A549 (cell line): ENCODE data around the gene FBXO28. TPM values are rescaled to one million over a fixed set of nuclear protein-coding genes. Genes with fewer than 3 reads are reported as not detected.

ENCODE experiments used
- ATAC-seq, 2 experiments: fragments of 200-7000 bp in 1 of 2; fragments of >200 bp in 1 of 2; cut with Nextera tagmentation in 1 of 2; cut with Tn5 transposase in 1 of 2; 3 replicates each; pipeline versions ENCODE4 v1.8.0 to v1.9.1; 2018 to 2020; ENCODE audit warnings: mild to moderate bottlenecking in 1 of 2, moderate library complexity in 1 of 2
- CTCF ChIA-PET: fragments of 300-600 bp; sonication (Branson Sonifier 250); formaldehyde crosslinking; extraction: SDS; loops from one replicate; lab custom pipeline; 2021; ENCODE audit warnings: antibody characterized with exemption, inconsistent platforms; lab: Yijun Ruan, JAX
- POLR2A ChIA-PET: fragments of 350-600 bp; formaldehyde crosslinking; extraction: SDS; loops from one replicate; lab custom pipeline; 2021; ENCODE audit warnings: antibody characterized with exemption, inconsistent platforms; lab: Yijun Ruan, JAX
- DNase-seq, 2 experiments: peaks; one replicate each; pipeline versions ENCODE4 v3.0.0 to v3.0.0-alpha.2; 2011 to 2016; ENCODE audit warnings: low read depth in 1 of 2, low spot score in 1 of 2
- FAIRE-seq: peaks from 2 replicates; lab custom pipeline; 2011; peaks lifted over from hg19 to GRCh38; lab: Jason Lieb, UNC
- H3K27ac ChIP-seq, 2 experiments: fragments of >200 bp; sonication (Bioruptor Twin); formaldehyde crosslinking; 3 replicates each; pipeline ENCODE4 v1.5.1; 2016 to 2017
- H3K4me1 ChIP-seq: fragments of >200 bp; sonication (Bioruptor Twin); formaldehyde crosslinking; 3 replicates; pipeline ENCODE4 v1.6.1; 2016
- H3K4me2 ChIP-seq: fragments of >200 bp; sonication (Bioruptor Twin); formaldehyde crosslinking; 3 replicates; pipeline ENCODE4 v1.6.1; 2016
- H3K4me3 ChIP-seq: fragments of >200 bp; sonication (Bioruptor Twin); formaldehyde crosslinking; 3 replicates; pipeline ENCODE4 v1.5.1; 2016
- H3K9me3 ChIP-seq: fragments of >200 bp; sonication (Bioruptor Twin); formaldehyde crosslinking; 3 replicates; pipeline ENCODE4 v1.6.1; 2016
- ATOH8 ChIP-seq: fragments of 250-450 bp; sonication (Bioruptor Pico); IDR thresholded peaks from 2 replicates; pipeline ENCODE4 v1.5.0; 2020; ENCODE audit warnings: low read depth, mild to moderate bottlenecking, moderate library complexity
- CEBPB ChIP-seq, 2 experiments: fragments of >200 bp in 1 of 2; sonication (Bioruptor Twin) in 1 of 2; formaldehyde crosslinking in 1 of 2; IDR thresholded peaks; 2 replicates each; pipeline ENCODE4 v1.6.1; 2012 to 2016
- EHMT2 ChIP-seq: fragments of 200-600 bp; sonication (generic); IDR thresholded peaks from 2 replicates; pipeline ENCODE4 v1.6.1; 2016; ENCODE audit warnings: antibody characterized with exemption, low read depth, mild to moderate bottlenecking, moderate library complexity
- EP300 ChIP-seq, 2 experiments: fragments of >200 bp; sonication (Bioruptor Twin); formaldehyde crosslinking; IDR thresholded peaks; 2 replicates in 1 of 2; 3 replicates in 1 of 2; pipeline ENCODE4 v1.6.1; 2016 to 2017
- FOSB ChIP-seq: fragments of 250-450 bp; sonication (Bioruptor Pico); IDR thresholded peaks from 2 replicates; pipeline ENCODE4 v1.5.0; 2020; ENCODE audit warnings: mild to moderate bottlenecking, moderate library complexity
- GATA3 ChIP-seq: IDR thresholded peaks from 2 replicates; pipeline ENCODE4 v1.6.1; 2012; ENCODE audit warnings: borderline replicate concordance
- HDAC2 ChIP-seq: fragments of 200-600 bp; sonication (generic); IDR thresholded peaks from 2 replicates; pipeline ENCODE4 v1.6.1; 2016
- HMGXB4 ChIP-seq: fragments of 250-450 bp; sonication (Bioruptor Pico); IDR thresholded peaks from 2 replicates; pipeline ENCODE4 v1.5.0; 2021; ENCODE audit warnings: mild to moderate bottlenecking, moderate library complexity, borderline replicate concordance
- HOXA7 ChIP-seq: fragments of 250-450 bp; sonication (Bioruptor Pico); IDR thresholded peaks from 2 replicates; pipeline ENCODE4 v1.5.0; 2020; ENCODE audit warnings: mild to moderate bottlenecking, moderate library complexity
- HOXB5 ChIP-seq: fragments of 250-450 bp; sonication (Bioruptor Pico); IDR thresholded peaks from 2 replicates; pipeline ENCODE4 v1.5.0; 2020; ENCODE audit warnings: mild to moderate bottlenecking, moderate library complexity
- KDM1A ChIP-seq: fragments of 200-600 bp; sonication (generic); IDR thresholded peaks from 2 replicates; pipeline ENCODE4 v1.6.1; 2016; ENCODE audit warnings: low read depth, mild to moderate bottlenecking
- MAFK ChIP-seq: fragments of 450-650 bp; IDR thresholded peaks from 2 replicates; pipeline ENCODE4 v1.6.1; 2014; ENCODE audit not compliant: partially characterized antibody
- MAX ChIP-seq: IDR thresholded peaks from 2 replicates; pipeline ENCODE4 v1.6.1; 2012
- MAZ ChIP-seq: fragments of 150-350 bp; IDR thresholded peaks from 2 replicates; pipeline ENCODE4 v1.6.1; 2014; ENCODE audit warnings: antibody characterized with exemption, low read depth, low read length, borderline replicate concordance
- NFE2L2 ChIP-seq: fragments of 150-350 bp; conservative IDR thresholded peaks from 2 replicates; pipeline ENCODE4 v1.6.1; 2014; ENCODE audit warnings: low read length
- NPAS2 ChIP-seq: fragments of 250-450 bp; sonication (Bioruptor Pico); IDR thresholded peaks from 2 replicates; pipeline ENCODE4 v1.8.0; 2022; ENCODE audit warnings: mild to moderate bottlenecking, moderate library complexity, borderline replicate concordance
- NR3C1 ChIP-seq: fragments of >200 bp; sonication (Bioruptor Twin); formaldehyde crosslinking; IDR thresholded peaks from 3 replicates; pipeline ENCODE4 v1.6.1; 2017
- POLR2AphosphoS2 ChIP-seq: conservative IDR thresholded peaks from 2 replicates; pipeline ENCODE4 v1.6.1; 2012; ENCODE audit warnings: low read length, improper control_type of control experiment, inconsistent platforms
- RAD21 ChIP-seq, 2 experiments: fragments of >200 bp in 1 of 2; sonication (Bioruptor Twin) in 1 of 2; formaldehyde crosslinking in 1 of 2; IDR thresholded peaks in 1 of 2; conservative IDR thresholded peaks in 1 of 2; 2 replicates in 1 of 2; 3 replicates in 1 of 2; pipeline ENCODE4 v1.6.1; 2012 to 2018; ENCODE audit warnings: inconsistent platforms in 1 of 2
- REST ChIP-seq: fragments of 200-600 bp; sonication (generic); IDR thresholded peaks from 2 replicates; pipeline ENCODE4 v1.6.1; 2016; ENCODE audit warnings: antibody characterized with exemption, mild to moderate bottlenecking, moderate library complexity
- TP53 ChIP-seq: fragments of 250-450 bp; sonication (Bioruptor Pico); IDR thresholded peaks from 2 replicates; pipeline ENCODE4 v1.5.0; 2021; ENCODE audit warnings: mild to moderate bottlenecking, moderate library complexity
- ZC3H11A ChIP-seq: fragments of 450-650 bp; IDR thresholded peaks from 2 replicates; pipeline ENCODE4 v1.6.1; 2014; ENCODE audit warnings: antibody characterized with exemption, mild to moderate bottlenecking
- ZNF302 ChIP-seq: fragments of 250-450 bp; sonication (Bioruptor Pico); IDR thresholded peaks from 2 replicates; pipeline ENCODE4 v1.9.0; 2021; ENCODE audit warnings: inconsistent platforms, mild to moderate bottlenecking, moderate library complexity
- ZSCAN20 ChIP-seq: fragments of 250-450 bp; sonication (Bioruptor Pico); IDR thresholded peaks from 2 replicates; pipeline ENCODE4 v1.8.0; 2022; ENCODE audit warnings: mild to moderate bottlenecking, moderate library complexity
- WGBS: methylation state at CpG from one replicate; pipeline ENCODE4 v1.1.6; 2017; ENCODE audit errors: missing lambda C conversion rate; 5-methylcytosine and 5-hydroxymethylcytosine counted together
- polyA plus RNA-seq, 4 experiments: library from polyadenylated mRNA; depleted of rRNA in 3 of 4; stranded (reverse); fragments of >200 nt; fragmentation: RNase III in 1 of 4; extraction: RNeasy Plus Mini Kit Qiagen cat#74134 plus additional on column Dnase treatment in 1 of 4; gene quantifications; 2 replicates in 3 of 4; 3 replicates in 1 of 4; pipeline ENCODE4 v1.2.3, GENCODE V29; 2011 to 2017

The FBXO28 gene
- polyA plus RNA-seq, 2 of the 4 experiments (the other 2 are of a cell fraction): 19.1 to 31.5 TPM

DNA sequence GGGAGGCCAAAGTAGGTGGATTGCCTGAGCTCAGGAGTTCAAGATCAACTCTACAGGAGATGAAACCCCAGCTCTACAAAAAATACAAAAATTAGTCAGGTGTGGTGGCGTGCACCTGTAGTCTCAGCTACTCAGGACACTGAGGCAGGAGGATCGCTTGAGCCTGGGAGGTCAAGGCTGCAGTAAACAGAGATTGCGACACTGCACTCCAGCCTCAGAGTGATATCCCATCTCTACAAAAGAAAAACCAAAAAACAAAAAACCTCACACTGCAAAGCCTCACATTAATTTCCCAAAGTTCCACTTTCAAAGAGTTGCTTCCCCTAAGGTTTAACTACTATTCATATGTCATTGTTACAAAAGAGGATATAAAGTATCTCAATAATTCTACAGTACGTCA lies 29.0 kb upstream of the FBXO28 start:
- ChIA-PET POLR2A (no interaction called here), CTCF (no interaction called here)
- no peaks in the 10 kb centered on the region for H3K4me1 ChIP-seq
- no peak for DNase-seq
- H3K4me2 ChIP-seq: no peak overlapping the region
- no peak overlapping the region for H3K27ac ChIP-seq
- H3K4me3 ChIP-seq: no peak overlapping the region
- ATAC-seq: no peak
- H3K9me3 ChIP-seq: no peaks in the 10 kb centered on the region
- no peak for FAIRE-seq
- no peak for TF ChIP-seq MAFK
- no peak for TF ChIP-seq NR3C1
- no peak for TF ChIP-seq HOXA7 (CRISPR knock-in tag)
- no peak for TF ChIP-seq GATA3
- no peak for TF ChIP-seq HDAC2
- TF ChIP-seq ZNF302: no peak
- no peak for TF ChIP-seq NPAS2 (CRISPR knock-in tag)
- peak in 1 of 2 experiments; percentile 27; a peak in 2 of 4 replicates for TF ChIP-seq CEBPB (IDR thresholded peaks at IDR 0.05)
- no peak for TF ChIP-seq NFE2L2
- WGBS: 50% methylated on average over 4 of the region's 4 CpGs

DNA sequence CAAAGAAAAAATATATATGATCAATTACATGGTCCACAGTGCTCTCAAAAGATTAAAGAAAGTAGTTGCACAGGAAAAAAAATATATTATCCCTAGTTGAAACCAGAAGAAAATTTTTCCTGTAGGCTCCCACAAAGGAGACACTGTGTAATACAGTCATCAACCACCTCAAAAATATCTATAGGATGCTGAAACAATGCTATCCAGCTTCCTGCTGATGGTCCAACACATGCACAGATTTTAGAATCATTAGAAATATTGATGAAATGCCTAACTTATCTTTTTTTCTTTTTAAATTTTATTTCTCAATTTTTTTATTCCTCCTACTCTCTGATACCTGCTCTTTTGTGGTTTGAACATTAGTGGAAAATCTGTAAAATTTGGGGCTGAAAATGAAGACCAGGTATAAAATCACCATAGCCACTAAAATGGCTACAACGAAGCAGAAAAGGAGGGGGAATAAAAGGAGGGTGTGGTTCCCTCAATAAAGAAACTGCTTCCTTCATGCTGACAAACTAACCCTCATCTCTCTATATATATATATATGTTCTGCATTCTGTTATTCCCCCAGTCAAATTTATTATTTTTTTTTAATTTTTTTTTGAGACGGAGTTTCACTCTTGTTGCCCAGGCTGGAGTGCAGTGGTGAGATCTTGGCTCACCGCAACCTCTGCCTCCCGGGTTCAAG lies 28.3 kb upstream of the FBXO28 start:
- H3K4me2 ChIP-seq: no peak overlapping the region
- H3K4me1 ChIP-seq: no peaks in the 10 kb centered on the region
- no peak overlapping the region for H3K4me3 ChIP-seq
- 59% methylated on average over 4 of the region's 4 CpGs for WGBS
- CTCF ChIA-PET: no interaction called here
- DNase-seq: no peak
- H3K9me3 ChIP-seq: no peaks in the 10 kb centered on the region
- no peak for FAIRE-seq
- no peak overlapping the region for H3K27ac ChIP-seq
- TF ChIP-seq MAX (no peak), FOSB (CRISPR knock-in tag) (no peak)
- POLR2A ChIA-PET: no interaction called here
- ATAC-seq: no peak

- ATAC-seq (no peak), FAIRE-seq (no peak), DNase-seq (no peak)
- ChIA-PET POLR2A (no interaction called here), CTCF (interaction anchor here (1.0 kb wide), 1 partner anchor 29 kb away, joined by 3 read pairs; no protein-coding TSS in a partner anchor)
- no peaks in the 10 kb centered on the region for H3K9me3 ChIP-seq
- H3K4me2 ChIP-seq: no peak overlapping the region
- 78% methylated on average over 2 of the region's 2 CpGs for WGBS
- TF ChIP-seq NFE2L2 (no peak), HOXB5 (CRISPR knock-in tag) (no peak), KDM1A (no peak), ZSCAN20 (CRISPR knock-in tag) (no peak), REST (no peak), NPAS2 (CRISPR knock-in tag) (no peak), RAD21 (conservative IDR thresholded peaks at IDR 0.05 in 1 of 2, IDR thresholded peaks at IDR 0.05 in 1 of 2) (no peak), ATOH8 (CRISPR knock-in tag) (no peak), MAZ (no peak), EP300 (IDR thresholded peaks at IDR 0.05) (no peak), TP53 (no peak), POLR2AphosphoS2 (no peak), EHMT2 (no peak), FOSB (CRISPR knock-in tag) (no peak), ZC3H11A (no peak), HMGXB4 (no peak)
- no peaks in the 10 kb centered on the region for H3K4me1 ChIP-seq
- no peak overlapping the region for H3K27ac ChIP-seq
- no peak overlapping the region for H3K4me3 ChIP-seq
Measured at GRCh38 chr1:224087286-224087794, 26.6 kb upstream of the FBXO28 start.
